ENCODE results near the gene DYSF. TPM values are rescaled to one million over a fixed set of nuclear protein-coding genes. Genes with fewer than 3 reads are reported as not detected.

Gene DYSF
- total RNA-seq, 1 donor from 2014 or later, result 42.8 TPM

- no peaks in the 10 kb centered on the region for H3K36me3 ChIP-seq (ENCODE audit: control insufficient read depth, insufficient read depth, low read length)
- H3K4me3 ChIP-seq (ENCODE audit: low read depth, low read length), result no peak overlapping the region
- no peaks in the 10 kb centered on the region for H3K27me3 ChIP-seq (ENCODE audit: control insufficient read depth, insufficient read depth, low read length)
- no peak for DNase-seq (ENCODE audit: low read depth)
- TF ChIP-seq CTCF (IDR thresholded peaks at IDR 0.05; ENCODE audit: insufficient read depth, low read length, poor library complexity, severe bottlenecking), result no peak
These were observed 229.7 kb downstream of the DYSF start for GRCh38 chr2:71683070-71683469.

GRCh38 chr2:71683666-71684065 lies 230.3 kb downstream of the DYSF start:
- no peak for DNase-seq (ENCODE audit: low read depth)
- Histone ChIP-seq H3K36me3 (ENCODE audit: control insufficient read depth, insufficient read depth, low read length) (no peaks in the 10 kb centered on the region), H3K4me3 (ENCODE audit: low read depth, low read length) (no peak overlapping the region), H3K27me3 (ENCODE audit: control insufficient read depth, insufficient read depth, low read length) (no peaks in the 10 kb centered on the region)
- no peak for TF ChIP-seq CTCF (IDR thresholded peaks at IDR 0.05; ENCODE audit: insufficient read depth, low read length, poor library complexity, severe bottlenecking)

GRCh38 chr2:71684226-71685072 lies 231.1 kb downstream of the DYSF start:
- no peak overlapping the region for H3K4me3 ChIP-seq (ENCODE audit: low read depth, low read length)
- no peak for DNase-seq (ENCODE audit: low read depth)
- no peaks in the 10 kb centered on the region for H3K36me3 ChIP-seq (ENCODE audit: control insufficient read depth, insufficient read depth, low read length)
- TF ChIP-seq CTCF (IDR thresholded peaks at IDR 0.05; ENCODE audit: insufficient read depth, low read length, poor library complexity, severe bottlenecking), result no peak
- H3K27me3 ChIP-seq (ENCODE audit: control insufficient read depth, insufficient read depth, low read length), result no peaks in the 10 kb centered on the region

GRCh38 chr2:71685073-71685848 lies 231.9 kb downstream of the DYSF start:
- DNase-seq (ENCODE audit: low read depth), result no peak
- no peak overlapping the region for H3K4me3 ChIP-seq (ENCODE audit: low read depth, low read length)
- no peaks in the 10 kb centered on the region for H3K36me3 ChIP-seq (ENCODE audit: control insufficient read depth, insufficient read depth, low read length)
- H3K27me3 ChIP-seq (ENCODE audit: control insufficient read depth, insufficient read depth, low read length), result no peaks in the 10 kb centered on the region
- TF ChIP-seq CTCF (IDR thresholded peaks at IDR 0.05; ENCODE audit: insufficient read depth, low read length, poor library complexity, severe bottlenecking), result no peak

- no peak for DNase-seq (ENCODE audit: low read depth)
- H3K4me3 ChIP-seq (ENCODE audit: low read depth, low read length), result no peak overlapping the region
These were observed 232.7 kb downstream of the DYSF start for GRCh38 chr2:71685941-71686611.

More at GRCh38 chr2:71685941-71686611, 232.7 kb downstream of the DYSF start:
- H3K27me3 ChIP-seq (ENCODE audit: control insufficient read depth, insufficient read depth, low read length), result no peaks in the 10 kb centered on the region
- H3K36me3 ChIP-seq (ENCODE audit: control insufficient read depth, insufficient read depth, low read length), result no peaks in the 10 kb centered on the region
- no peak for TF ChIP-seq CTCF (IDR thresholded peaks at IDR 0.05; ENCODE audit: insufficient read depth, low read length, poor library complexity, severe bottlenecking)
